Upper lobe of right lung (tissue), 1 donor: ENCODE data around the gene ITIH5. TPM values are rescaled to one million over a fixed set of nuclear protein-coding genes. Genes with fewer than 3 reads are reported as not detected.
A peak's percentile ranks its signal among the peaks of the same experiment; 100 is the strongest.

Experiments
- ATAC-seq: fragments of 200-7000 bp; cut with Tn5 transposase; one replicate; pipeline ENCODE4 v1.9.1; 2020; ENCODE audit warnings: mild to moderate bottlenecking, moderate library complexity
- DNase-seq: peaks from one replicate; pipeline ENCODE4 v3.0.0-alpha.2; 2020
- H3K27ac ChIP-seq: fragments of 200-600 bp; one replicate; pipeline ENCODE4 v1.8.0; 2022
- H3K27me3 ChIP-seq: fragments of 200-600 bp; one replicate; pipeline ENCODE4 v1.8.0; 2022; ENCODE audit warnings: mild to moderate bottlenecking
- H3K36me3 ChIP-seq: fragments of 200-600 bp; one replicate; pipeline ENCODE4 v1.8.0; 2022
- H3K4me1 ChIP-seq: fragments of 200-600 bp; one replicate; pipeline ENCODE4 v1.8.0; 2022
- H3K4me3 ChIP-seq: fragments of 200-600 bp; one replicate; pipeline ENCODE4 v1.8.0; 2022; ENCODE audit warnings: mild to moderate bottlenecking
- H3K9me3 ChIP-seq: fragments of 200-600 bp; one replicate; pipeline ENCODE4 v1.8.0; 2022
- CTCF ChIP-seq: fragments of 200-600 bp; IDR thresholded peaks from one replicate; pipeline ENCODE4 v1.8.0; 2022; ENCODE audit warnings: antibody characterized with exemption
- intact Hi-C: fragments of 100-400 bp; cut with DNase I; formaldehyde crosslinking; loops from one replicate; pipeline ENCODE4 v1.11.0; 2022
- total RNA-seq: library from RNA; stranded (reverse); fragmentation: NEBNext Ultra II Directional; extraction: Animal tissue kit (Norgen Biotek cat#: 25700); gene quantifications from one replicate; pipeline ENCODE4 v1.2.1, GENCODE V29; 2021
- donor health status: DM: no; HTN: yes; CAD: no; lungs with severe emphysema.

The ITIH5 gene
- total RNA-seq, 1 donor from 2014 or later, result 10.5 TPM

- DNase-seq, result no peak
- no peak overlapping the region for H3K4me3 ChIP-seq
- no peak for TF ChIP-seq CTCF
- no peaks in the 10 kb centered on the region for H3K36me3 ChIP-seq
- ATAC-seq, result no peak
- H3K4me1 ChIP-seq, result no peaks in the 10 kb centered on the region
- H3K27me3 ChIP-seq, result peaks cover 9% of the 10 kb centered on the region
- H3K9me3 ChIP-seq, result no peaks in the 10 kb centered on the region
- H3K27ac ChIP-seq, result no peak overlapping the region
- intact Hi-C loops, result loop anchor here (5.0 kb wide), 1 partner anchor 161 kb away; no protein-coding TSS in a partner anchor
These were observed 140.8 kb downstream of the ITIH5 start for GRCh38 chr10:7526017-7526400.

GRCh38 chr10:7525314-7526016 is 141.3 kb downstream of the ITIH5 start:
- peak; percentile 81 for TF ChIP-seq CTCF
- ATAC-seq (peak; percentile 90), DNase-seq (no peak)
- Histone ChIP-seq H3K27ac (no peak overlapping the region), H3K27me3 (peaks cover 9% of the 10 kb centered on the region), H3K9me3 (no peaks in the 10 kb centered on the region), H3K36me3 (no peaks in the 10 kb centered on the region), H3K4me1 (no peaks in the 10 kb centered on the region), H3K4me3 (no peak overlapping the region)
- intact Hi-C loops, result loop anchor here (5.0 kb wide), 1 partner anchor 162 kb away; no protein-coding TSS in a partner anchor

- Histone ChIP-seq H3K27ac (no peak overlapping the region), H3K9me3 (no peaks in the 10 kb centered on the region), H3K4me1 (no peaks in the 10 kb centered on the region), H3K27me3 (peaks cover 9% of the 10 kb centered on the region), H3K36me3 (no peaks in the 10 kb centered on the region), H3K4me3 (no peak overlapping the region)
- intact Hi-C loops, result no loop called here
- DNase-seq, result no peak
- TF ChIP-seq CTCF, result no peak
- ATAC-seq, result no peak
These were observed 143.1 kb downstream of the ITIH5 start for GRCh38 chr10:7523656-7524055.

GRCh38 chr10:7520507-7521485 is 146.0 kb downstream of the ITIH5 start:
- Histone ChIP-seq H3K36me3 (no peaks in the 10 kb centered on the region), H3K4me1 (no peaks in the 10 kb centered on the region), H3K9me3 (no peaks in the 10 kb centered on the region), H3K4me3 (no peak overlapping the region), H3K27ac (no peak overlapping the region), H3K27me3 (peaks cover 9% of the 10 kb centered on the region)
- intact Hi-C loops, result no loop called here
- DNase-seq, result no peak
- TF ChIP-seq CTCF, result no peak
- no peak for ATAC-seq

- no peaks in the 10 kb centered on the region for H3K4me1 ChIP-seq
- no peak for TF ChIP-seq CTCF
- H3K9me3 ChIP-seq, result no peaks in the 10 kb centered on the region
- no peak overlapping the region for H3K4me3 ChIP-seq
- H3K27ac ChIP-seq, result no peak overlapping the region
- DNase-seq (no peak), ATAC-seq (no peak)
- peaks cover 9% of the 10 kb centered on the region for H3K27me3 ChIP-seq
- H3K36me3 ChIP-seq, result no peaks in the 10 kb centered on the region
- intact Hi-C loops, result no loop called here
These were observed 147.4 kb downstream of the ITIH5 start for GRCh38 chr10:7519351-7519750.
